Urinary bladder (tissue), 4 donors: ENCODE measurements around the gene REV1. TPM values are rescaled to one million over a fixed set of nuclear protein-coding genes. Genes with fewer than 3 reads are reported as not detected.

Experiments
- DNase-seq: peaks from one replicate; pipeline ENCODE4 v3.0.0-alpha.2; 2015; ENCODE audit errors: extremely low spot score
- H3K27ac ChIP-seq: one replicate; pipeline ENCODE4 v1.5.1; 2013; ENCODE audit warnings: low read depth, mild to moderate bottlenecking, moderate library complexity
- H3K36me3 ChIP-seq: one replicate; pipeline ENCODE4 v1.6.1; 2013; ENCODE audit warnings: mild to moderate bottlenecking, moderate library complexity; ENCODE audit not compliant: insufficient read depth
- H3K4me1 ChIP-seq: one replicate; pipeline ENCODE4 v1.6.1; 2013; ENCODE audit warnings: mild to moderate bottlenecking, moderate library complexity; ENCODE audit not compliant: insufficient read depth
- H3K4me3 ChIP-seq: one replicate; pipeline ENCODE4 v1.5.1; 2013; ENCODE audit warnings: low read depth, low read length
- WGBS: extraction: QIAGEN DNeasy Blood & Tissue Kit; methylation state at CpG from one replicate; pipeline ENCODE4 v1.1.7; 2013; 5-methylcytosine and 5-hydroxymethylcytosine counted together
- polyA plus RNA-seq: library from polyadenylated mRNA; stranded (reverse); fragments of 200-250 nt; gene quantifications from one replicate; pipeline ENCODE4 v1.2.3, GENCODE V29; 2013
- total RNA-seq: library from RNA; depleted of rRNA; stranded (reverse); fragments of >200 nt; gene quantifications from one replicate; pipeline ENCODE4 v1.2.3, GENCODE V29; 2014
- donor health status: healthy with polysubstance abuse.
- donor health status: healthy.

Gene REV1
- total and polyA plus RNA-seq, 2 donors: 21.0 to 134 TPM

GRCh38 chr2:99496021-99496420, 6.2 kb upstream of the REV1 start:
- 71% methylated on average over 2 of the region's 2 CpGs for WGBS
- H3K36me3 ChIP-seq: no peaks in the 10 kb centered on the region
- H3K4me3 ChIP-seq: no peak overlapping the region
- no peaks in the 10 kb centered on the region for H3K4me1 ChIP-seq
- H3K27ac ChIP-seq: no peak overlapping the region
- DNase-seq: no peak

GRCh38 chr2:99495115-99495860, 5.5 kb upstream of the REV1 start:
- Histone ChIP-seq H3K27ac (no peak overlapping the region), H3K4me1 (no peaks in the 10 kb centered on the region), H3K4me3 (no peak overlapping the region), H3K36me3 (no peaks in the 10 kb centered on the region)
- WGBS: 86% methylated on average over 4 of the region's 4 CpGs
- DNase-seq: no peak

DNA sequence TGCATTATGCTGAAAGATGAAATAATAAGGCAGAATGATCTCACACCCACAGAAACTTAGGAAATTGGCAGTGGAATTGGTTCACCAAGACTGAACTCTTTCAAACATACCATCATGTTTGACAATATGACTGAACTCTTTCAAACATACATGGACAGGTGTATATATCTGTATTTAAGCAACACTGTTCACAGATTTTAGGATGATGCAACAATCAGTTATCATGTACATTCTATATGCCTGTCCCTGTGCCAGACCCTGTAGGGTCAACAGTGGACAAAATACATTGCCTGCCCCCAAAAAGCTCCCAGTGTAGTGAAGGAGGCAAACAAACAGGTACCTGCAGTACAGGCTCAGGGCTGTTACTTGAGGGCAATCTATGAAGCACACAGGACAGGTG, 2.9 kb upstream of the REV1 start:
- no peaks in the 10 kb centered on the region for H3K36me3 ChIP-seq
- DNase-seq: no peak
- no peak overlapping the region for H3K27ac ChIP-seq
- no peak overlapping the region for H3K4me3 ChIP-seq
- H3K4me1 ChIP-seq: no peaks in the 10 kb centered on the region

DNA sequence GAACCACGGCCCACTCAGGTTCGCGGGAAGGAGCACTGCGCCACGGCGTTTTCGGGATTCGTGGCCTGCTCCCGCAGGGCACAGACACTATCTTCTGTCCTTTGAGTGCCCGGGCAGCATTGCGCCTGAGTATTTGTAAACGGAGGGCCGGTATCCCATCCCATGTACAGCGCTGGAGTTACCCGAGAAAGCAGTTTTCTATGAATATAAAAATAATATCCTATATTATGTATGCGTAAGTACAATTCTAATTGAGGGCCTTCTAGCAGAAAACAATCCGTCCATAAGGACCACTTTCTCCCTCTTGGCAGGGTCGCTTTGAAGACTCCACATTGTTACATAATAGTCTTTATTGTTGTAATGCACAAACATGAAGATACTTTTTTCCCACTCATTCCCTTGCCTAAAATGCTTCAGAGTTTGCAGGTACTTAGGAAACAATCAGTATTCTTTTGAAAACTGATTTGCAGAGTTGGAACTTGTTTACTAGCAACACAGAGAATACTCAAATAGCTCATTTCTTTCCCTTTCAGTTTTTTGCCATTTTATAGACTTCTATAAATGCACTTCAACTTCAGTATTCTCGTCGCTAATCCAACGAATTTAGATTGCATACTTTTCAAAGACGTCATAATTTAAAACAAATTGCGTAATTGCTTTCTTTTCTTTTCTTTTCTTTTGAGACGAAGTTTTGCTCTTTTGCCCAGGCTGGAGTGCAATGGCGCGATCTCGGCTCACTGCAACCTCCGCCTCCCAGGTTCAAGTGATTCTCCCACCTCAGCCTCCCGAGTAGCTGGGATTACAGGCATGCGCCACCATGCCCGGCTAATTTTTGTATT, 1.0 kb upstream of the REV1 start:
- H3K27ac ChIP-seq: peak overlapping the region; percentile 83
- 32% methylated on average over 31 of the region's 31 CpGs for WGBS
- no peaks in the 10 kb centered on the region for H3K36me3 ChIP-seq
- peaks cover 2% of the 10 kb centered on the region for H3K4me1 ChIP-seq
- no peak for DNase-seq
- peak overlapping the region; percentile 95 for H3K4me3 ChIP-seq

DNA sequence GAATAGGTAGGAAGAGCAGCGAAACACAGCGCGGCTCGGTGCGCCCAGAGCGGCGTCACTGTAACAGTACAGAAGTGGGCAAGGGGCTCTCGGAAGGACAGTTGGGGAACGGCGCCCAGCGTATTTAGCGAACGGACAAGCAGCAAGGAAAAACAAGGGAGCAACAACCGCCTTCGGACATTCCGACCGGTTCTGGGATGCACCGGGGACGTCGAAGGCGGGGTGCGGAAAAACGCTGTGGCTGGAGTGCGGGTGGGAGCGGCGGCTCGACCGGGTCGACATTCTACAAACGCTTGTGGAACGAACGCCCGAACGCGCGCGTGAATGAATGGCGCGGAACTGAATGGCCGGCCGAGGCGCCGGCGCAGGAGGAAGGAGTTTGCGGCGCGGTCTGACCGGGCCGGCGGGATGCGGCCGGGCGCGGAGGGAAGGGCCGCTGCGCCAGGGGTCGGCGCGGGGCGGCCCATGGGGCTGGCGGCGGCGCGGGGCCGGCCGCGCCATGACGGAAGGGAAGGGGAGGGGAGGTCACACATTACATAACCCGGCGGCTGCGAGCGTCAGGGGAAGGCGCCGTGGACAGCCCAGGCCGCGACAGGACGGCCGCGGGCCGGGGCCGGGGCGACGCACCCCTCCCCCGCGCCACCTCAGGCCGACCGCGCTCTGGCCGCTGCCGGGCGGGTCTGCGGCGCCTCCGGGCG, 605 bp downstream of the REV1 start:
- Histone ChIP-seq H3K4me1 (peaks cover 2% of the 10 kb centered on the region), H3K4me3 (peak overlapping the region; percentile 95), H3K27ac (peak overlapping the region; percentile 98), H3K36me3 (no peaks in the 10 kb centered on the region)
- under 1% methylated on average over 95 of the region's 95 CpGs for WGBS
- no peak for DNase-seq

DNA sequence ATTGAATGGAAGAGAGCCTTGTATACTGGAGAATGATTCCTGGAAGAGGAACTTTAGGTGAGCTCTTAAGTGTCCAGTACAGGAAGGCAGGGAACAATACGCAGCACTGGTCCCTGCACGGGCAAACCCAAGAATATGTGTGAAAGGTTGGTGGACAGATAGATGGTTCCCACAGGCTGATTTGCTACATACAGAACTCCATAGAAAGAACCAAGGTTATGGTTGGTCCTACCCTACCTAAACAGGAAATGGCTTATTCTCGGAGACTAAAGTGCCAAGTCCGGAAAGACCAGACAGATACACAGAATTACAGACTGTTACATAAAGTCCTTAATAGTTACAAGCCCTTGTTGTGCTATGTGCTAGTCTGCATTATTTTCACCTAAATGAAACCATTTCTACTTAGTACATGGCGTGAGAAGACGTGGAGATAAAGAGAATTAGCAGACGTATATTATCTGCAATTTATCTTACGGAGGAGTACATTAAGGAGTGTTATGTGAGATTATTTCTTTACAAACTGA, 1.2 kb downstream of the REV1 start:
- no peaks in the 10 kb centered on the region for H3K36me3 ChIP-seq
- H3K4me3 ChIP-seq: peak overlapping the region; percentile 95
- WGBS: 7% methylated on average over 8 of the region's 8 CpGs
- no peak for DNase-seq
- H3K27ac ChIP-seq: peak overlapping the region; percentile 98
- H3K4me1 ChIP-seq: peaks cover 2% of the 10 kb centered on the region

DNA sequence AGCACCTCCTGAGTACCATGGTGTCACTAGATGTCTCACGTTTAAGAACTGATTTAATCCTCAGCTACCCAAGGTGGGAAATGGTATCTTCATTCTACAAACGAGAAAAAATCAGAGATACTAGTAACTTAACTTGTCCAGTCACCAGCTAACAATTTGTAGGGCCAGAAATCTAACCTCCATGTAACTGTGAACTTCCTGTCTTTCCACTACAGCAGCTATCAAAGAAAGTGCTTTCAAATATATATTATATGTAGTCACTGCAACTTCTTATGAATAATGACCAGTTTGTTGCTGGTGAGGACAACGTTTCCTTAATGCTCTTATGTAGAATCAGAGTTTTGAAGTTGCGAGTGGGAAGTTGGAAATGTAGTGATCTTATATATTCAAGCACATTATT, 1.9 kb downstream of the REV1 start:
- no CpG with 5 or more reads among the region's 4 CpGs for WGBS
- peaks cover 2% of the 10 kb centered on the region for H3K4me1 ChIP-seq
- DNase-seq: no peak

GRCh38 chr2:99485824-99486223, 4.0 kb downstream of the REV1 start:
- DNase-seq: no peak
- peaks cover 2% of the 10 kb centered on the region for H3K4me1 ChIP-seq
- no peak overlapping the region for H3K4me3 ChIP-seq
- no peaks in the 10 kb centered on the region for H3K36me3 ChIP-seq
- H3K27ac ChIP-seq: no peak overlapping the region
- WGBS: 81% methylated on average over 4 of the region's 4 CpGs

More for the DNA sequence above, 1.9 kb downstream of the REV1 start:
- Histone ChIP-seq H3K4me3 (no peak overlapping the region), H3K36me3 (no peaks in the 10 kb centered on the region), H3K27ac (no peak overlapping the region)

DNA sequence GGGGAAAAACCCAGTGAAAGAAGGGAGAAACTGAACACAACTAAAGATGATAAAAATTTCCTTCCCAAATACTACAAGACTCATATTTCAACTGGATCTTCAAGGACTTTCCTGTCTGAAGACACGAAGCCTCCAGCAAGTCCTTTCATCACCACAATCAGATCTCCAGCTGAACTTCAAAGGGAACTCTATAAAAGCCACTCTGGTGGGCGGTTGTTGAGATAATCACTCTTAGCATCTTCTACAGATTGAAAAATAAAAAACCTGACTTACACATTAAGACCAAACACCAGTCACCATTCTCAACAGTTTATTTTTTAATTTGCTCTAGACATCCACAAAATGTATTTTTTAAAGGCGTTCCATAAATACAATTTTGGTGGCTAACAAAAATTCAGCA, 4.4 kb downstream of the REV1 start:
- H3K4me3 ChIP-seq: no peak overlapping the region
- H3K36me3 ChIP-seq: no peaks in the 10 kb centered on the region
- DNase-seq: no peak
- 62% methylated on average over 3 of the region's 3 CpGs for WGBS
- peaks cover 2% of the 10 kb centered on the region for H3K4me1 ChIP-seq
- no peak overlapping the region for H3K27ac ChIP-seq

GRCh38 chr2:99484205-99484604, 5.6 kb downstream of the REV1 start:
- DNase-seq: no peak
- WGBS: 64% methylated on average over 2 of the region's 2 CpGs
- no peaks in the 10 kb centered on the region for H3K36me3 ChIP-seq
- peaks cover 2% of the 10 kb centered on the region for H3K4me1 ChIP-seq
- no peak overlapping the region for H3K4me3 ChIP-seq
- H3K27ac ChIP-seq: peak overlapping the region; percentile 16

GRCh38 chr2:99481941-99482340, 7.9 kb downstream of the REV1 start:
- DNase-seq: no peak
- no peaks in the 10 kb centered on the region for H3K36me3 ChIP-seq
- no peak overlapping the region for H3K4me3 ChIP-seq
- WGBS: 39% methylated on average over 1 of the region's 1 CpG
- H3K27ac ChIP-seq: no peak overlapping the region
- H3K4me1 ChIP-seq: peaks cover under 1% of the 10 kb centered on the region

GRCh38 chr2:99481527-99481926, 8.3 kb downstream of the REV1 start:
- H3K4me1 ChIP-seq: no peaks in the 10 kb centered on the region
- H3K27ac ChIP-seq: no peak overlapping the region
- WGBS: 99% methylated on average over 2 of the region's 2 CpGs
- H3K4me3 ChIP-seq: no peak overlapping the region
- no peak for DNase-seq
- no peaks in the 10 kb centered on the region for H3K36me3 ChIP-seq

GRCh38 chr2:99480390-99480789, 9.4 kb downstream of the REV1 start:
- WGBS: 72% methylated on average over 1 of the region's 1 CpG
- no peak overlapping the region for H3K4me3 ChIP-seq
- no peak for DNase-seq
- no peaks in the 10 kb centered on the region for H3K4me1 ChIP-seq
- no peaks in the 10 kb centered on the region for H3K36me3 ChIP-seq
- no peak overlapping the region for H3K27ac ChIP-seq
